SK-N-SH treated with all-trans-retinoic acid at 6 μM for 48 hours (cell line): Measurements from ENCODE around the gene COPS8.

Source experiments
- ATAC-seq: fragments of 200-7000 bp; cut with Tn5 transposase; 3 replicates; pipeline ENCODE4 v1.9.1; 2020; ENCODE audit warnings: mild to moderate bottlenecking, moderate library complexity
- ARNTL ChIP-seq: fragments of 450-650 bp; formaldehyde crosslinking; IDR thresholded peaks from 2 replicates; pipeline ENCODE4 v1.5.0; 2020; ENCODE audit warnings: low read depth, mild to moderate bottlenecking, moderate library complexity, borderline replicate concordance
- BACH2 ChIP-seq: fragments of 250-450 bp; sonication (Bioruptor Pico); IDR thresholded peaks from 2 replicates; pipeline ENCODE4 v1.9.0; 2021; ENCODE audit warnings: mild to moderate bottlenecking, borderline replicate concordance
- CREB5 ChIP-seq: fragments of 250-450 bp; sonication (Bioruptor Pico); IDR thresholded peaks from 2 replicates; pipeline ENCODE4 v1.5.1; 2020; ENCODE audit warnings: low read depth, mild to moderate bottlenecking, moderate library complexity
- CSDC2 ChIP-seq: fragments of 250-450 bp; sonication (Bioruptor Pico); IDR thresholded peaks from 2 replicates; pipeline ENCODE4 v1.5.0; 2020; ENCODE audit warnings: mild to moderate bottlenecking, moderate library complexity
- CSRNP3 ChIP-seq: fragments of 250-450 bp; sonication (Bioruptor Pico); IDR thresholded peaks from 2 replicates; pipeline ENCODE4 v1.5.1; 2021; ENCODE audit warnings: mild to moderate bottlenecking, moderate library complexity
- ESRRG ChIP-seq: fragments of 250-450 bp; sonication (Bioruptor Pico); IDR thresholded peaks from 2 replicates; pipeline ENCODE4 v1.6.1; 2021; ENCODE audit warnings: mild to moderate bottlenecking
- GLIS3 ChIP-seq: fragments of 250-450 bp; sonication (Bioruptor Pico); IDR thresholded peaks from 2 replicates; pipeline ENCODE4 v1.5.0; 2020; ENCODE audit warnings: mild to moderate bottlenecking, moderate library complexity
- ISL1 ChIP-seq: fragments of 250-450 bp; sonication (Bioruptor Pico); IDR thresholded peaks from 2 replicates; pipeline ENCODE4 v2.1.2; 2022; ENCODE audit warnings: mild to moderate bottlenecking, moderate library complexity
- PATZ1 ChIP-seq: fragments of 250-450 bp; sonication (Bioruptor Pico); IDR thresholded peaks from 2 replicates; pipeline ENCODE4 v1.8.0; 2020; ENCODE audit warnings: mild to moderate bottlenecking, moderate library complexity, borderline replicate concordance
- RARB ChIP-seq: fragments of 250-450 bp; sonication (Bioruptor Pico); IDR thresholded peaks from 2 replicates; pipeline ENCODE4 v1.8.0; 2021; ENCODE audit warnings: mild to moderate bottlenecking, moderate library complexity
- SNAI2 ChIP-seq: fragments of 250-450 bp; sonication (Bioruptor Pico); IDR thresholded peaks from 2 replicates; pipeline ENCODE4 v1.5.0; 2020; ENCODE audit warnings: mild to moderate bottlenecking, moderate library complexity
- TCF4 ChIP-seq: fragments of 250-450 bp; sonication (Bioruptor Pico); IDR thresholded peaks from 2 replicates; pipeline ENCODE4 v1.8.0; 2021; ENCODE audit warnings: mild to moderate bottlenecking, moderate library complexity, borderline replicate concordance
- TOX ChIP-seq: fragments of 250-450 bp; sonication (Bioruptor Pico); IDR thresholded peaks from 2 replicates; pipeline ENCODE4 v1.8.0; 2021; ENCODE audit warnings: mild to moderate bottlenecking, moderate library complexity, borderline replicate concordance
- TSHZ2 ChIP-seq: fragments of 250-450 bp; sonication (Bioruptor Pico); IDR thresholded peaks from 2 replicates; pipeline ENCODE4 v1.5.0; 2020; ENCODE audit warnings: mild to moderate bottlenecking, moderate library complexity
- ZC3H10 ChIP-seq: fragments of 250-450 bp; sonication (Bioruptor Pico); IDR thresholded peaks from 2 replicates; pipeline ENCODE4 v1.5.1; 2021; ENCODE audit warnings: mild to moderate bottlenecking, moderate library complexity
- ZFP3 ChIP-seq: fragments of 250-450 bp; sonication (Bioruptor Pico); IDR thresholded peaks from 2 replicates; pipeline ENCODE4 v1.5.0; 2020; ENCODE audit warnings: mild to moderate bottlenecking, moderate library complexity
- ZFP30 ChIP-seq: fragments of 450-650 bp; formaldehyde crosslinking; IDR thresholded peaks from 2 replicates; pipeline ENCODE4 v1.5.0; 2022; ENCODE audit warnings: mild to moderate bottlenecking, moderate library complexity
- ZNF565 ChIP-seq: fragments of 450-650 bp; formaldehyde crosslinking; conservative IDR thresholded peaks from 2 replicates; pipeline ENCODE4 v1.5.0; 2020; ENCODE audit warnings: low read depth, mild to moderate bottlenecking, moderate library complexity
- ZNF70 ChIP-seq: fragments of 450-650 bp; formaldehyde crosslinking; IDR thresholded peaks from 2 replicates; pipeline ENCODE4 v1.5.0; 2020; ENCODE audit warnings: mild to moderate bottlenecking, moderate library complexity
- ZNF8 ChIP-seq: fragments of 450-650 bp; formaldehyde crosslinking; IDR thresholded peaks from 2 replicates; pipeline ENCODE4 v1.5.0; 2020; ENCODE audit warnings: mild to moderate bottlenecking, moderate library complexity
- TF ChIP-seq, protein P1 (sequence below): fragments of 250-450 bp; sonication (Bioruptor Pico); IDR thresholded peaks from 2 replicates; pipeline ENCODE4 v1.8.0; 2021; ENCODE audit warnings: low read depth, mild to moderate bottlenecking, moderate library complexity, borderline replicate concordance

Gene COPS8

GRCh38 chr2:237051861-237052260 is 33.8 kb upstream of the COPS8 start:
- ATAC-seq, result no peak
- no peak for TF ChIP-seq ZNF70 (CRISPR knock-in tag)
- TF ChIP-seq CREB5, result no peak
- TF ChIP-seq ZNF8, result no peak
- TF ChIP-seq ISL1, result no peak
- TF ChIP-seq ARNTL (CRISPR knock-in tag), result no peak
- TF ChIP-seq, protein P1, sequence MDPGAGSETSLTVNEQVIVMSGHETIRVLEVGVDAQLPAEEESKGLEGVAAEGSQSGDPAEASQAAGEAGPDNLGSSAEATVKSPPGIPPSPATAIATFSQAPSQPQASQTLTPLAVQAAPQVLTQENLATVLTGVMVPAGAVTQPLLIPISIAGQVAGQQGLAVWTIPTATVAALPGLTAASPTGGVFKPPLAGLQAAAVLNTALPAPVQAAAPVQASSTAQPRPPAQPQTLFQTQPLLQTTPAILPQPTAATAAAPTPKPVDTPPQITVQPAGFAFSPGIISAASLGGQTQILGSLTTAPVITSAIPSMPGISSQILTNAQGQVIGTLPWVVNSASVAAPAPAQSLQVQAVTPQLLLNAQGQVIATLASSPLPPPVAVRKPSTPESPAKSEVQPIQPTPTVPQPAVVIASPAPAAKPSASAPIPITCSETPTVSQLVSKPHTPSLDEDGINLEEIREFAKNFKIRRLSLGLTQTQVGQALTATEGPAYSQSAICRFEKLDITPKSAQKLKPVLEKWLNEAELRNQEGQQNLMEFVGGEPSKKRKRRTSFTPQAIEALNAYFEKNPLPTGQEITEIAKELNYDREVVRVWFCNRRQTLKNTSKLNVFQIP (CRISPR knock-in tag), result no peak
- no peak for TF ChIP-seq ZFP3
- TF ChIP-seq RARB (CRISPR knock-in tag), result no peak
- no peak for TF ChIP-seq TOX (CRISPR knock-in tag)
- no peak for TF ChIP-seq TCF4 (CRISPR knock-in tag)
- TF ChIP-seq CSRNP3 (CRISPR knock-in tag), result no peak
- TF ChIP-seq TSHZ2, result no peak
- no peak for TF ChIP-seq CSDC2 (CRISPR knock-in tag)
- TF ChIP-seq PATZ1, result no peak
- TF ChIP-seq ZNF565, result no peak
- TF ChIP-seq ZC3H10 (CRISPR knock-in tag), result no peak

DNA sequence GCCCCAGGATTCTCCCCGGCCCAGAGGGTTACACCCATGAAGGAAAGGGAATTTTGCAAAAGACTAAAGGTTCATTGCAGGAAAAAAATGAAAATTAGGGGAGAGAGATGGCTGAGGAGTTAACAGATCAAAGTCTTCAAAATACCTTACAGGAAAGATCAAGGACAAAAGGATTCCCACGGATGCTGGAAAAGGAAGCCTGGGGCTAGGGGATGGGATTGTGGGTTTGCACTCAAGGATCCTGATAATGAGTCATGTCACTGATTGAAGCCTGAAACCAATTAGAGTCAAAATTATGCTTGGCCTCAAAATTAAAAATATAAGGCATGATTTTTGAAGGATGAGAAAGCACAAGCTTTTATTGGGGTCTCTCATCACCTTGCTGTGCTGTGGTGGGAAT is 32.6 kb upstream of the COPS8 start:
- no peak for ATAC-seq
- TF ChIP-seq ZFP30 (CRISPR knock-in tag) (no peak), TCF4 (CRISPR knock-in tag) (no peak), ESRRG (CRISPR knock-in tag) (no peak), SNAI2 (CRISPR knock-in tag) (no peak), ZNF8 (no peak), ARNTL (CRISPR knock-in tag) (no peak), ZNF70 (CRISPR knock-in tag) (no peak), GLIS3 (CRISPR knock-in tag) (no peak), ZFP3 (no peak), ISL1 (no peak), PATZ1 (no peak), TSHZ2 (no peak), TOX (CRISPR knock-in tag) (no peak), CREB5 (no peak), BACH2 (CRISPR knock-in tag) (no peak)
